Activated CD4-positive, alpha-beta T cell treated with anti-CD3 and anti-CD28 coated beads, Interleukin-2, amount 10 ng/mL, durations not matched to agents 7 days and 5 days (primary cell): ENCODE measurements around the gene PGAP2. TPM values are rescaled to one million over a fixed set of nuclear protein-coding genes. Genes with fewer than 3 reads are reported as not detected.

Source experiments
- CTCF ChIA-PET: fragments of 350-600 bp; sonication (Branson Sonifier 250); formaldehyde crosslinking; loops from one replicate; lab custom pipeline; 2021; ENCODE audit warnings: antibody characterized with exemption; lab: Charles Lee
- POLR2A ChIA-PET: fragments of 350-600 bp; sonication (Branson Sonifier 250); formaldehyde crosslinking; loops from one replicate; lab custom pipeline; 2021; ENCODE audit warnings: antibody characterized with exemption; lab: Charles Lee
- DNase-seq: peaks from one replicate; pipeline ENCODE4 v3.0.0-alpha.2; 2020
- H3K27ac Mint-ChIP-seq: one replicate; pipeline ENCODE4 v1.8.0; 2021; ENCODE audit warnings: mild to moderate bottlenecking, moderate library complexity, mixed read lengths
- H3K27me3 Mint-ChIP-seq: one replicate; pipeline ENCODE4 v1.8.0; 2021; ENCODE audit warnings: mixed read lengths
- H3K36me3 Mint-ChIP-seq: one replicate; pipeline ENCODE4 v1.8.0; 2021; ENCODE audit warnings: low read depth, mixed read lengths
- H3K4me1 Mint-ChIP-seq: one replicate; pipeline ENCODE4 v1.8.0; 2021; ENCODE audit warnings: mixed read lengths
- H3K4me3 Mint-ChIP-seq: one replicate; pipeline ENCODE4 v1.8.0; 2021; ENCODE audit warnings: mild to moderate bottlenecking, moderate library complexity, mixed read lengths
- H3K9me3 Mint-ChIP-seq: one replicate; pipeline ENCODE4 v1.8.0; 2021; ENCODE audit warnings: mixed read lengths
- total RNA-seq, 2 experiments: library from RNA; stranded (reverse); gene quantifications; one replicate each; pipeline ENCODE4 v1.2.3, GENCODE V29; 2021

The PGAP2 gene
- total RNA-seq, 2 experiments from 2014 or later = 30.0 to 30.9 TPM

DNA sequence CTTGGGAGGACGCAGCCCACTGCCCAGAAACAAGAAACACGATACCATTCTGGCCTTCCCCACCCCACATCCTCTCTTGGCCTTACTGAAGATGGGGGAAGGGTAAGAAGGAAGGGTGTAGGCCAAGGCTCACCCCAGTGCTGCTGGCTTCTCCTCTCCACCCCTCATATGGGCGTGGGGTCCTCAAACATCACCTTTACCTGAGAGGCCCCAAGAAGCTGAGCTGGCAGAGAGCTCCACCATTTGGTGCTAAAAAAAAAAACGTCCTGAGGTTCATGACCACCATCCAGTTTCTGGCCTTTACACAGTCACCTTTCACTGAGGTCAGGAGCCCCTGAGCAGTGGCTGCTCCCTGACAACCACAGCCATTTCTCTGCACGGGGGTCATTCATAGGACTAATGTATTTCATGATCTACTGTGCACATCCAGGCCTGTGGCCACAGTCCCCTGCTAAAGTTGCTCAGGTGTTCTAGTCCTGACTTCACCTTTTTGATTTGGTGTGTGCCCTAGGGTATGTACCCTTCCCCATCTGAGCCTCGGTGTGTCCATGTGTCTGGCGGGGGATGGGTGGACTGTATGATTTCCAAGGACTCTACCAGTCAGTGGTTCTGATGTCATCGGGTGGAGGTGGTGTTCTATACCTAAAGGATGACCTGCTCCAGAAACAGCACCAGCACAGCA lies 17.3 kb downstream of the PGAP2 start:
- peaks cover 40% of the 10 kb centered on the region for H3K4me1 Mint-ChIP-seq
- CTCF ChIA-PET = interaction anchor here (0.8 to 2.3 kb wide), 11 partner anchors 9 to 247 kb away, joined by 3 to 7 read pairs (median 4); partner anchors contain the start of gene PGAP2
- POLR2A ChIA-PET = interaction anchor here (0.6 kb wide), 1 partner anchor 25 kb away, joined by 8 read pairs; no protein-coding TSS in a partner anchor
- peak overlapping the region; percentile 66 for H3K27ac Mint-ChIP-seq
- peaks cover 57% of the 10 kb centered on the region for H3K36me3 Mint-ChIP-seq
- no peak for DNase-seq
- H3K27me3 Mint-ChIP-seq = no peaks in the 10 kb centered on the region
- H3K4me3 Mint-ChIP-seq = no peak overlapping the region
- no peaks in the 10 kb centered on the region for H3K9me3 Mint-ChIP-seq

DNA sequence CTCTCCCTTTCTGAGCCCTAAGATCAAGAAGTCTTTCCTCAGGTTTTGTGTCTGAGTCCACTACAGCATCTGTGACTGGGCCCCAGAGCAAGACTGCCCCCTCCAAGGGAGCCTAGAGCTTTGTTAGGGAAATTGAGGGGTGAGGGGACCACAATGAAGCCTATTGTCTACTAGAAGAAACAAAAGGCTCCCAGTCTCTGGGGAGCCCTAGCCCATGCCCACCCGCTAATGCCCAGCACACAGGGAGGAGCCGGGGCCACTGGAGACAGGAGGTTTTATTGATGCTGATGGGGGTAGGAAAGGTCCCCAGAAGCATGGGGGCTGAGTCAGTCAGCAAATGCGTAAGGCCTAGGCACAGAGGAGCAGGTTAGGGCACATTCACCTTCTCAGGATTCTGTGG lies 18.4 kb downstream of the PGAP2 start:
- H3K36me3 Mint-ChIP-seq = peaks cover 67% of the 10 kb centered on the region
- no peaks in the 10 kb centered on the region for H3K9me3 Mint-ChIP-seq
- POLR2A ChIA-PET = no interaction called here
- no peak overlapping the region for H3K4me3 Mint-ChIP-seq
- DNase-seq = no peak
- H3K27ac Mint-ChIP-seq = peak overlapping the region; percentile 31
- CTCF ChIA-PET = interaction anchor here (1.9 to 2.3 kb wide), 2 partner anchors 12 to 14 kb away, joined by 4 to 6 read pairs; no protein-coding TSS in a partner anchor
- H3K27me3 Mint-ChIP-seq = no peaks in the 10 kb centered on the region
- H3K4me1 Mint-ChIP-seq = peaks cover 51% of the 10 kb centered on the region

DNA sequence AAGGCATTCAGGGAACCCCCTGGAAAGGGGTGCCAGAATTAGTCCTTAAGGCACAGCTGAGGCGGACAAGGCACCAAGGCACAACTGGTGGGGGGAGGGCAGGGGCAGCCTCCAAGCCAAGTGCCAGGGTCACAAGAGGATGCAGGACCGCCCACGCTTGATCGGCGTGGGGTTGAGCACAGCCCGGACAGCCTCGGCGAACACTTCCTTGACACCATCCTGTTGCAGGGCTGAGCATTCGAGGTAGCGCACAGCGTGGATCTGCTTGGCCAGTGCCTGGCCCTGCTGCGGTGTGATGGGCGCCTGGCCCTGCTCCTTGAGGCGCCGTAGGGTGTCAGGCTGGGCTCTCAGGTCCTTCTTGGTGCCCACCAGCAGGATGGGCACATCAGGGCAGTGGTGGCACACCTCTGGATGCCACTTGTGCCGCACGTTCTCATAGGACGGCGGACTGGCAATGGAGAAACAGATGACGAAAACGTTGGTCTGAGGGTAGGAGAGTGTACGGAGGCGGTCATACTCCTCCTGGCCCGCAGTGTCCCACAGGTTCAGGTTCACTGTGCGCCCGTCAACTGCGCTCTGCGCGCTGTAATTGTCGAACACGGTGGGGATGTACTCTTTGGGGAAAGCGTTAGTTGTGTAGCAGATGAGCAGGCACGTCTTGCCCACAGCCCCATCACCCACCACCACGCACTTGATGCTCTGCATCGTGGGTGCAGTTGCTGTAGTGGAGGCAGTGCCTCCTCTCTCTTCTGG lies 19.2 kb downstream of the PGAP2 start:
- H3K27me3 Mint-ChIP-seq = no peaks in the 10 kb centered on the region
- ChIA-PET POLR2A (interaction anchor here (0.6 kb wide), 1 partner anchor 127 kb away, joined by 3 read pairs; no protein-coding TSS in a partner anchor), CTCF (interaction anchor here (1.9 to 19.7 kb wide), 3 partner anchors 11 to 26 kb away, joined by 4 to 355 read pairs (median 6); partner anchors contain the start of gene STIM1)
- H3K27ac Mint-ChIP-seq = no peak overlapping the region
- peaks cover 70% of the 10 kb centered on the region for H3K36me3 Mint-ChIP-seq
- DNase-seq = no peak
- no peaks in the 10 kb centered on the region for H3K9me3 Mint-ChIP-seq
- no peak overlapping the region for H3K4me3 Mint-ChIP-seq
- H3K4me1 Mint-ChIP-seq = peaks cover 58% of the 10 kb centered on the region

DNA sequence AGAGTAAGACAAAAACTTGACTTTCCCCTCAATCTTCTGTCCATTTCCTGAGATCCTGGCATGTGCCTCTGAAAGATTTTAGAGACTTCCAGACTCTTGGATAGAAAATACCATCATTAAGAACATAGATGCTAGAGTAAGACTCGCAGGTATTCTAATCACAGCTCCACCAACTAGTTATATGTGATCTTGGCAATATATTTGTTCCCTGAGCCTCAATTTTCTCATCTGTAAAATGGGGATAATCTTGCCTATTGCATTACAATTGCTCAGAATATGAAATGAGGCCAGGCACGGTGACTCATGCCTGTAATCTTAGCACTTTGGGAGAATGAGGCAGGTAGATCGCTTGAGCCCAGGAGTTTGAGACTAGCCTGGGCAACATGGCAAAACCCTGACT lies 21.7 kb downstream of the PGAP2 start:
- Mint-ChIP-seq H3K27me3 (no peaks in the 10 kb centered on the region), H3K4me1 (peaks cover 70% of the 10 kb centered on the region), H3K27ac (no peak overlapping the region), H3K4me3 (no peak overlapping the region), H3K9me3 (no peaks in the 10 kb centered on the region), H3K36me3 (peaks cover 76% of the 10 kb centered on the region)
- no peak for DNase-seq
- CTCF ChIA-PET = interaction anchor here (1.2 to 19.7 kb wide), 4 partner anchors 11 to 76 kb away, joined by 3 to 355 read pairs (median 10); partner anchors contain the start of genes RHOG and STIM1
- POLR2A ChIA-PET = no interaction called here

DNA sequence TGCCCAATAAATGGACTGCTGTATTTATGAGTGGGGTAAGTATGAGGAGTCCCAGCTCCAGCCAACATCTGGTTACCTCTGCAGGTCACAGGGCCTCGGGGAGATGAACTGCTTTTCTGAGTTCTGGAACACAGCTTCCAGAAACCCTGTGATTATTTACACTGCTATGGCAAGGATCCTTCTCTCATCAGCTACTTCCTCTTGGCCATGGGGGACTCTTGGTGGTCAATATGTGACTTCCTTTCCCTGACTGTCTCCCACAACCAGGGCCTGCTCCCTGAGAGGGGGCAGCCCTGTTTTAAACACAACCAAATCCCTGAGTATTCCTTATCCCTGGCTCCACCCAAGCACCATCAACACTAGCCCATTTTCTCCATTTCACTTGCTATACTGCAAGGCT lies 22.4 kb downstream of the PGAP2 start:
- ChIA-PET POLR2A (no interaction called here), CTCF (interaction anchor here (1.2 to 19.7 kb wide), 4 partner anchors 11 to 75 kb away, joined by 3 to 355 read pairs (median 10); partner anchors contain the start of genes RHOG and STIM1)
- Mint-ChIP-seq H3K4me1 (peaks cover 70% of the 10 kb centered on the region), H3K4me3 (no peak overlapping the region), H3K27ac (peak overlapping the region; percentile 37), H3K9me3 (no peaks in the 10 kb centered on the region), H3K27me3 (no peaks in the 10 kb centered on the region), H3K36me3 (peaks cover 78% of the 10 kb centered on the region)
- no peak for DNase-seq

DNA sequence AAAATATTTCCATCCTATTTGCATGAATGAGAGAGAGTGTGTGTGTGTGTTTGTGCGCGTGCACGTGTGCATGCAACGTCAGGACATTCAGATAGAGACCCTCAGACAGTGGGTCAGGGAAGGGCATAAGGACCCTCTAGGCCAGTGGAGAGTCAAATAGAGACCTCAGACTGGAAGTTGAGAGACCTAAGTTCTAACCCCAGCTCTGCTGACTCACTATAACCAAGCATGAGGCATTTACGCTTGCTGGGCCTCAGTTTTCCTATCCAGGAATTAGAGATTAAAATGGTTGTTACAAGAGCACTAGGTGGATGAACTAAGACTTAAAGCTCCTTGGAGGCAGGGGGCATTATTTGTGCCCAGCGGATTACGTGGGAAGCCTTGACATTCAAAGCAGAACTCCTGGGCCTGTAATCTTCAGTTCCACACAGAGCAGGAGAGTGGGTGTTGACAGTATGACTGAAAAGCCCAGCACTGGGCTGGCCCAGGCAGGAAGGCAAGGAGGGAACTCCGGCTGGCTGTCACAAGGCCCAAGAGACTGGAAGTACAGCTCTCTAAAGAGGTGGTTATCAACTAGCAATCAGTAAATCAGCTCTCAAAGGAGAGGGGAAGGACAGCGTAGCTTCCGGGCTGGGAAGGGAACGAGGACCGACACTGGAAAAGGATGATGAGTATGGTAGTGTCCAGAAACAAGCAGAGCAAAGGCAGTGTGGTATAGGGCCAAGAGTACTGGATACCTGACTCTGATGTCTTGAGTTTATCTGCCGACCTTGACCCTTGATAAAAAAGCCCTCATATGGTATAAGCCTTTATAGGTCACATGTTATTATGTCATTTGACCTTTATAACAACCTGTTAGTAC lies 23.2 kb downstream of the PGAP2 start:
- ChIA-PET CTCF (interaction anchor here (0.9 to 19.7 kb wide), 5 partner anchors 10 to 241 kb away, joined by 4 to 355 read pairs (median 6); partner anchors contain the start of genes RHOG and STIM1), POLR2A (interaction anchor here (0.6 kb wide), 1 partner anchor 127 kb away, joined by 3 read pairs; no protein-coding TSS in a partner anchor)
- Mint-ChIP-seq H3K4me3 (no peak overlapping the region), H3K36me3 (peaks cover 69% of the 10 kb centered on the region), H3K9me3 (no peaks in the 10 kb centered on the region), H3K27ac (peak overlapping the region; percentile 70), H3K4me1 (peaks cover 68% of the 10 kb centered on the region), H3K27me3 (no peaks in the 10 kb centered on the region)
- no peak for DNase-seq

DNA sequence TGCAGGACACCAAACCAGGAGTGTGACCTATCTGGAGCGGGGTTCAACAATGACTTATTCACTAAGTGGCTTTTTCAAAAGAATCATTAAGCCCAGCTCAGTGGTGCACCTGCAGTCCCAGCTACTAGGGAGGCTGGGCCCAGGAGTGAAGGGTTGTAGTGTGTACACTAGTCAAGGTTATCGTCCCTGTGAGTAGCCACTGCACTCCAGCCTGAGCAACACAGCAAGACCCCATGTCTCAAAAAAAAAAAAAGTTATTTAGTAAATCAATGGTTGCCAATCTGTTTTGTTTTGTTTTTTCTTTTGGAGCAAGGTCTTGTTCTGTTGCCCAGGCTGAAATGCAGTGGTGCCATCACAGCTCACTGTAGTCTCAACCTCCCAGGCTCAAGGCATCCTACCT lies 24.5 kb downstream of the PGAP2 start:
- ChIA-PET POLR2A (no interaction called here), CTCF (interaction anchor here (1.0 to 19.7 kb wide), 3 partner anchors 8 to 23 kb away, joined by 4 to 355 read pairs (median 16); partner anchors contain the start of genes RHOG and STIM1)
- H3K4me3 Mint-ChIP-seq = no peak overlapping the region
- H3K4me1 Mint-ChIP-seq = peaks cover 74% of the 10 kb centered on the region
- H3K27ac Mint-ChIP-seq = peak overlapping the region; percentile 70
- no peak for DNase-seq
- H3K36me3 Mint-ChIP-seq = peaks cover 60% of the 10 kb centered on the region
- H3K9me3 Mint-ChIP-seq = no peaks in the 10 kb centered on the region
- no peaks in the 10 kb centered on the region for H3K27me3 Mint-ChIP-seq

DNA sequence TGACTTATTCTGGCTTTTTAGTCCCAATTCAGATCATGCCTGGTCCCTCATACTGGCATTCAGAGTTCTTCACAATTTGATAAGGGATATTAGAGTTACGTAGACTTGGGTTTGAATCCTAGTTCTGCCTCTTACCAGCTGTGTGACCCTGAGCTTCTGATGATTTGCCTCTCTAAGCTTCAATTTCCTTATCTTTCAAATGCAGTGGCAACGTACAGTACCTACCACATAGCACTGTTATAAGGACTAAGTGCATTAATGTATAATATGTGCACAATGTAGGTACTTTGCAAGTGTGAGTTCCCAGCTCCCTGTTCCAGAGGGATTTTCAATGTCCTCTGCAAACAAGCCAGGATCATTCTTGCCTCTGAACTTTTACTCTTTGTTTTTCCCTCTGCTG lies 25.1 kb downstream of the PGAP2 start:
- CTCF ChIA-PET = interaction anchor here (1.0 to 19.7 kb wide), 3 partner anchors 8 to 23 kb away, joined by 4 to 355 read pairs (median 16); partner anchors contain the start of genes RHOG and STIM1
- POLR2A ChIA-PET = no interaction called here
- H3K4me3 Mint-ChIP-seq = no peak overlapping the region
- no peak for DNase-seq
- peak overlapping the region; percentile 78 for H3K27ac Mint-ChIP-seq
- H3K4me1 Mint-ChIP-seq = peaks cover 77% of the 10 kb centered on the region
- H3K9me3 Mint-ChIP-seq = no peaks in the 10 kb centered on the region
- no peaks in the 10 kb centered on the region for H3K27me3 Mint-ChIP-seq
- H3K36me3 Mint-ChIP-seq = peaks cover 61% of the 10 kb centered on the region

DNA sequence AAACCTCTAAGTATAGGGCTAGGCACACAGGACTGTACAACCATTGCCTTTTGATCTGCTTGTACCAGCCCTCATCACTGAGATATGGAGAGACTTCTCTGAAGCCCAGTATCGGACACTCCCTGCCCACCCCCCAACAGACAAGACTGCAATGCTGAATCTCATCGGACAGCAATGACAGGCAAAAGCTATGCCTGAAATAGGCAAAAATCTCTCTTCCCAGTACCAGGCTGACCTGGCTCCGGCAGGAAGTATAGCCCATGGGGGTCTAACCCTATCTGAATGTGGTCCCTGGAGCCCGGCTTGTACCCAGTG lies 25.9 kb downstream of the PGAP2 start:
- peak overlapping the region; percentile 78 for H3K27ac Mint-ChIP-seq
- peaks cover 83% of the 10 kb centered on the region for H3K4me1 Mint-ChIP-seq
- ChIA-PET POLR2A (no interaction called here), CTCF (interaction anchor here (0.7 to 19.7 kb wide), 2 partner anchors 20 to 238 kb away, joined by 3 to 355 read pairs; partner anchors contain the start of gene STIM1)
- H3K36me3 Mint-ChIP-seq = peaks cover 67% of the 10 kb centered on the region
- DNase-seq = no peak
- H3K4me3 Mint-ChIP-seq = peak overlapping the region; percentile 61
- no peaks in the 10 kb centered on the region for H3K27me3 Mint-ChIP-seq
- no peaks in the 10 kb centered on the region for H3K9me3 Mint-ChIP-seq

DNA sequence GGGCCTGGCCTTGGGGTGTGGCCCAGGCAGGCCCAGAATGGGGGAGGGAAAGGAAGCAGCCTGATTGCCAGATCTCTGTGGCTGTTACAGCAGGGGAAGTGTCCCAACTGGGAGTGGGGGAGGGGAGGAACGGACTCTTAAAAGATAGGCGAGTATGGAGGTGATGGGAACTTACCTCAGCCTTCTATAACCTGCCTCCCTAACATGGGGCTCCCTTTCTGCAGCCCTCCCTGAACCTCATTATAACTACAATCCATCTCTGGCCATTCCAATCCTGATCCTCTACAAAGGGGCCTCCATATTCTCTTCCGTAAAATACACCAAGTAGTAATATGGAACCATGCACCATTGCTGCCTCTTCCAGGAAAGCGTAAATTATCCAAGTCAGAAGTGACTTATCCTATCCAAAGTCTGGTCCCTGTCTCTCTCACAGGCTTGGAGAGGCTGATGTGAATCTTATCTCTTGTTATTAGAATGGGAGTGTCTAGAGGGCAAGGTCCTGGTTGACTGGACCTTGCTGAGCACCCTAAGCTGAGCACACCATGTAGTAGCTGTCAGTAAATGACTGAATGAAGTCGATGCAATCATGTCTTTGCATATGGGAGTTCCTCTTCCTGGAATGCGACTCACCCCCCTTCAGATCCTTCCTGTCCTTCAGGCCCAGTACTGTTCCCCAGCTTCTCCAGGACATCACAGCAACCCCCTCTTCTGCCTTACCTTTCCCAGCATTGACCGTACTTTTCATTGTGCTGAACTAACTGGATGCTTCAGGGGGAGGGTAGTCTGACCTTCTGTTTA lies 26.5 kb downstream of the PGAP2 start:
- Mint-ChIP-seq H3K27ac (peak overlapping the region; percentile 78), H3K36me3 (peaks cover 68% of the 10 kb centered on the region), H3K9me3 (no peaks in the 10 kb centered on the region), H3K4me1 (peaks cover 84% of the 10 kb centered on the region), H3K4me3 (peak overlapping the region; percentile 61), H3K27me3 (no peaks in the 10 kb centered on the region)
- POLR2A ChIA-PET = no interaction called here
- CTCF ChIA-PET = interaction anchor here (1.1 to 19.7 kb wide), 4 partner anchors 16 to 26 kb away, joined by 3 to 355 read pairs (median 8); partner anchors contain the start of genes PGAP2 and STIM1
- DNase-seq = no peak

DNA sequence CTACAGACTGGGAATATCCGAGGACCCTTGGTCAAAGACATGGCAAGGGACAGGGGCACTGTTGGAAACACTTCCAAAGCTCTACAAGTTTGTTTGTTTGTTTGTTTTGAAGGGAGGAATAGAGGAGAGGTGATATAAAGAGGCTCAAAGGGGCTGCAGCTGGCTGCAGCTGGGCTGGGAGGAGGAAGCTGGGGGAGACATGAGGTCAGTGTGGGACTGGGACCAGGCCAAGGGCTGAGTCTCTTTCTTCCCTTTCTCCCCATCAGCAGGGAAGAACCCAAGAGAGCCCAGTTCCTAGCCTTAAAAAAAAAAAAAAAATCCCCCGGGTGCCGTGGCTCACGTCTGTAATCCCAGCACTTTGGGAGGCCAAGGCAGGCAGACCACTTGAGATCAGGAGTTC lies 27.4 kb downstream of the PGAP2 start:
- H3K4me1 Mint-ChIP-seq = peaks cover 81% of the 10 kb centered on the region
- H3K4me3 Mint-ChIP-seq = peak overlapping the region; percentile 61
- POLR2A ChIA-PET = no interaction called here
- H3K9me3 Mint-ChIP-seq = no peaks in the 10 kb centered on the region
- H3K27ac Mint-ChIP-seq = peak overlapping the region; percentile 78
- no peaks in the 10 kb centered on the region for H3K27me3 Mint-ChIP-seq
- H3K36me3 Mint-ChIP-seq = peaks cover 65% of the 10 kb centered on the region
- CTCF ChIA-PET = interaction anchor here (1.1 to 19.7 kb wide), 5 partner anchors 17 to 27 kb away, joined by 3 to 355 read pairs (median 4); partner anchors contain the start of genes PGAP2 and STIM1
- no peak for DNase-seq
